B cell (primary cell): Measurements from ENCODE around the gene SCMH1. TPM values are rescaled to one million over a fixed set of nuclear protein-coding genes. Genes with fewer than 3 reads are reported as not detected.

Experiments used
- ATAC-seq: fragments of 200-7000 bp; cut with Tn5 transposase; one replicate; pipeline ENCODE4 v1.10.0; 2021; ENCODE audit warnings: low read depth, mild to moderate bottlenecking, moderate number of reproducible peaks, moderate library complexity
- CTCF ChIA-PET: fragments of 350-600 bp; sonication (Branson Sonifier 250); formaldehyde crosslinking; loops from one replicate; lab custom pipeline; 2021; ENCODE audit warnings: antibody characterized with exemption, inconsistent platforms; lab: Charles Lee
- POLR2A ChIA-PET: fragments of 350-600 bp; sonication (Branson Sonifier 250); formaldehyde crosslinking; loops from one replicate; lab custom pipeline; 2021; ENCODE audit warnings: antibody characterized with exemption; lab: Charles Lee
- DNase-seq: peaks from one replicate; pipeline ENCODE4 v3.0.0; 2013
- H2AFZ ChIP-seq: 2 replicates; pipeline ENCODE4 v1.6.1; 2012; ENCODE audit warnings: mild to moderate bottlenecking, low read depth, low read length; ENCODE audit not compliant: insufficient read depth, poor library complexity, severe bottlenecking
- H3K27ac ChIP-seq, 2 donors: 1 replicate in 1 of 2; 2 replicates in 1 of 2; pipeline ENCODE4 v1.5.1; 2012 to 2013; ENCODE audit warnings: low read length in 2 of 2, mild to moderate bottlenecking in 2 of 2, moderate library complexity in 1 of 2
- H3K27me3 ChIP-seq, 4 experiments: fragments of 200-600 bp in 1 of 4; sonication (generic) in 1 of 4; replicated peaks in 1 of 4; 1 replicate in 2 of 4; 2 replicates in 2 of 4; pipeline versions ENCODE4 v1.6.1 to v1.7.0; 2013 to 2016; ENCODE audit warnings: low read length in 3 of 4, mild to moderate bottlenecking in 2 of 4, mixed read lengths in 1 of 4, moderate library complexity in 1 of 4; ENCODE audit not compliant: insufficient read depth in 4 of 4, control insufficient read depth in 3 of 4; ENCODE audit errors: control extremely low read depth in 1 of 4
- H3K36me3 ChIP-seq, 2 experiments: replicated peaks in 1 of 2; 1 replicate in 1 of 2; 2 replicates in 1 of 2; pipeline versions ENCODE4 v1.6.1 to v1.7.1; 2013; ENCODE audit warnings: low read length in 1 of 2; ENCODE audit not compliant: insufficient read depth in 2 of 2, control insufficient read depth in 1 of 2; ENCODE audit errors: control extremely low read depth in 1 of 2, extremely low read depth in 1 of 2
- H3K4me1 ChIP-seq, 2 donors: fragments of 200-600 bp in 1 of 2; sonication (generic) in 1 of 2; 1 replicate in 1 of 2; 2 replicates in 1 of 2; pipeline versions ENCODE4 v1.5.1 to v1.6.1; 2013 to 2017; ENCODE audit warnings: low read length in 2 of 2; ENCODE audit not compliant: control insufficient read depth in 2 of 2, insufficient read depth in 2 of 2
- H3K4me2 ChIP-seq: replicated peaks from 2 replicates; pipeline ENCODE3; 2012; ENCODE audit warnings: mild to moderate bottlenecking, low read depth, low read length; ENCODE audit not compliant: poor library complexity, severe bottlenecking
- H3K4me3 ChIP-seq, 5 experiments: fragments of 200-600 bp in 1 of 5; sonication (generic) in 1 of 5; 1 replicate in 3 of 5; 2 replicates in 2 of 5; pipeline versions ENCODE4 v1.5.1 to v1.7.0; 2011 to 2016; ENCODE audit warnings: low read length in 4 of 5, mild to moderate bottlenecking in 4 of 5, low read depth in 2 of 5, control low read depth in 1 of 5, moderate library complexity in 1 of 5; ENCODE audit not compliant: insufficient read depth in 1 of 5; ENCODE audit errors: control extremely low read depth in 1 of 5, extremely low read depth in 1 of 5
- H3K79me2 ChIP-seq: fragments of 200-600 bp; sonication (generic); one replicate; pipeline ENCODE4 v1.6.0; 2016; ENCODE audit warnings: low read length; ENCODE audit not compliant: control insufficient read depth, insufficient read depth
- H3K9ac ChIP-seq: fragments of 200-600 bp; sonication (generic); 2 replicates; pipeline ENCODE4 v1.6.1; 2017; ENCODE audit warnings: mild to moderate bottlenecking, low read length, moderate library complexity
- H3K9me3 ChIP-seq, 3 donors: one replicate each; pipeline versions ENCODE4 v1.6.1 to v1.7.1; 2013; ENCODE audit warnings: low read length in 2 of 3; ENCODE audit not compliant: control insufficient read depth in 2 of 3, insufficient read depth in 1 of 3; ENCODE audit errors: control extremely low read depth in 1 of 3
- H4K20me1 ChIP-seq: 2 replicates; pipeline ENCODE4 v1.6.0; 2012; ENCODE audit warnings: mild to moderate bottlenecking, low read length; ENCODE audit not compliant: insufficient read depth, control insufficient read depth, poor library complexity, severe bottlenecking
- H3K27ac Mint-ChIP-seq: one replicate; pipeline ENCODE4 v1.8.0; 2021; ENCODE audit warnings: mixed read lengths
- H3K27me3 Mint-ChIP-seq: one replicate; pipeline ENCODE4 v1.8.0; 2021; ENCODE audit warnings: mixed read lengths
- H3K4me1 Mint-ChIP-seq: one replicate; pipeline ENCODE4 v1.8.0; 2021; ENCODE audit warnings: mixed read lengths
- H3K4me3 Mint-ChIP-seq: one replicate; pipeline ENCODE4 v1.8.0; 2021; ENCODE audit warnings: mixed read lengths
- H3K9me3 Mint-ChIP-seq: one replicate; pipeline ENCODE4 v1.8.0; 2022; ENCODE audit warnings: mixed read lengths; ENCODE audit not compliant: insufficient read depth
- EZH2 ChIP-seq: IDR thresholded peaks from 2 replicates; pipeline ENCODE4 v1.6.1; 2012; ENCODE audit warnings: borderline replicate concordance, low read depth, mild to moderate bottlenecking, moderate library complexity, low read length; ENCODE audit not compliant: insufficient read depth, poor library complexity, severe bottlenecking
- WGBS: methylation state at CpG from one replicate; pipeline ENCODE4 v1.1.5; 2013; ENCODE audit warnings: missing lambda C conversion rate; ENCODE audit not compliant: insufficient coverage; 5-methylcytosine and 5-hydroxymethylcytosine counted together
- intact Hi-C: fragments of 100-400 bp; cut with micrococcal nuclease; formaldehyde crosslinking; loops from one replicate; pipeline ENCODE4 v1.10.0; 2022
- polyA plus RNA-seq: library from polyadenylated mRNA; depleted of rRNA; stranded (reverse); fragments of >200 nt; gene quantifications from 2 replicates; pipeline ENCODE4 v1.2.3, GENCODE V29; 2012
- total RNA-seq, 2 donors: library from RNA; stranded (reverse); fragments of 120-200 nt in 1 of 2; gene quantifications; 1 replicate in 1 of 2; 2 replicates in 1 of 2; pipeline versions ENCODE4 v1.2.3 to v1.2.4, GENCODE V29; 2013 to 2022
- TF ChIP-seq, protein P1 (sequence below): fragments of 200-600 bp; IDR thresholded peaks from one replicate; pipeline ENCODE4 v1.8.0; 2022; ENCODE audit warnings: antibody characterized with exemption, mild to moderate bottlenecking

SCMH1 gene
- total and polyA plus RNA-seq, 2 donors (not counting 1 experiment from before 2014, with no cell fraction given) = 29.4 to 33.3 TPM

DNA sequence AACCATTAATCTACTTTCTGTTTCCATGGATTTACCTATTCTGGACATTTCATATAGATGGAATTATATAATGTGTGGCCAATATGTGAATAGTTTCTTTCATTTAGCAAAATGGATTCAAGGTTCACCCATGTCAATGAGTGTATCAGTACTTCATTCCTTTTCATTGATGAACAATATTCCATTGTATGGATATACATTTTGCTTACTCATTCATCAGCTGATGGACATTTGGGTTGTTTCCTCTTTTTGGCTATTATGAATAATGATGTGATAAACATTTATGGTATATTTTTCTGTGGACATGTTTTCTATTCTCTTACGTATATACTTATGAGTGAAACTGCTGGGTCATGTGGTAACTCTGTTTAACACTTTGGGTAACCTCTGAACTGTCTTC is 97.8 kb downstream of the SCMH1 start:
- Histone ChIP-seq H3K4me3 (no peak overlapping the region), H3K9me3 (peaks cover 5 to 7% (median 6%) of the 10 kb centered on the region in 3 donors), H3K36me3 (peaks cover 0 to 3% of the 10 kb centered on the region in 2 experiments), H3K79me2 (no peaks in the 10 kb centered on the region), H3K27ac (no peak overlapping the region), H4K20me1 (no peaks in the 10 kb centered on the region), H3K27me3 (no peaks in the 10 kb centered on the region), H3K9ac (no peak overlapping the region), H3K4me1 (no peaks in the 10 kb centered on the region), H2AFZ (no peak overlapping the region), H3K4me2 (no peak overlapping the region)
- ATAC-seq (no peak), DNase-seq (no peak)
- no peak overlapping the region for H3K4me3 Mint-ChIP-seq
- ChIA-PET POLR2A (no interaction called here), CTCF (no interaction called here)
- intact Hi-C loops = no loop called here
- no peak overlapping the region for H3K27ac Mint-ChIP-seq
- no CpG with 5 or more reads among the region's 1 CpG for WGBS
- TF ChIP-seq, protein P1, sequence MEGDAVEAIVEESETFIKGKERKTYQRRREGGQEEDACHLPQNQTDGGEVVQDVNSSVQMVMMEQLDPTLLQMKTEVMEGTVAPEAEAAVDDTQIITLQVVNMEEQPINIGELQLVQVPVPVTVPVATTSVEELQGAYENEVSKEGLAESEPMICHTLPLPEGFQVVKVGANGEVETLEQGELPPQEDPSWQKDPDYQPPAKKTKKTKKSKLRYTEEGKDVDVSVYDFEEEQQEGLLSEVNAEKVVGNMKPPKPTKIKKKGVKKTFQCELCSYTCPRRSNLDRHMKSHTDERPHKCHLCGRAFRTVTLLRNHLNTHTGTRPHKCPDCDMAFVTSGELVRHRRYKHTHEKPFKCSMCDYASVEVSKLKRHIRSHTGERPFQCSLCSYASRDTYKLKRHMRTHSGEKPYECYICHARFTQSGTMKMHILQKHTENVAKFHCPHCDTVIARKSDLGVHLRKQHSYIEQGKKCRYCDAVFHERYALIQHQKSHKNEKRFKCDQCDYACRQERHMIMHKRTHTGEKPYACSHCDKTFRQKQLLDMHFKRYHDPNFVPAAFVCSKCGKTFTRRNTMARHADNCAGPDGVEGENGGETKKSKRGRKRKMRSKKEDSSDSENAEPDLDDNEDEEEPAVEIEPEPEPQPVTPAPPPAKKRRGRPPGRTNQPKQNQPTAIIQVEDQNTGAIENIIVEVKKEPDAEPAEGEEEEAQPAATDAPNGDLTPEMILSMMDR = no peak
- no peak for TF ChIP-seq EZH2
- peaks cover 2% of the 10 kb centered on the region for H3K9me3 Mint-ChIP-seq
- H3K4me1 Mint-ChIP-seq = no peaks in the 10 kb centered on the region
- H3K27me3 Mint-ChIP-seq = no peaks in the 10 kb centered on the region

DNA sequence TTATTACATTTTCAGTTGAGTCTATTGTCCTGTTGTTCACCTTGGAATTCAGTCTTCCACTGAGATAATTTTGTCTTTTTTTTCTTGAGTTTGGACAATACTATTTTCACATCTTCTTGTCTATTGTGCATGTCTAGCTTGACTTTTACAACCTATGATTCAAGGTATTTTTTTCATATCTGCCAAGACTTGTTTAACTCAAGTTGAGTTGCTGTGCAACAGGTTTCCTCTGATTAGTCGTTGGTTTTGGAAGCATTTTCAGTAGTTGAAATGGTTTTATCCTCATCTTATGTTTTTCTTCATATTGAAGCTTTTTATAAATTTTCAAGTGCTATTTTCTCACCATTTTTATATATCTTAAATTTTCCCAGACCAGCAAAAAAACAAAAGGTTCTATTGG is 103.6 kb downstream of the SCMH1 start:
- DNase-seq (no peak), ATAC-seq (no peak)
- H3K4me1 ChIP-seq = no peaks in the 10 kb centered on the region
- Mint-ChIP-seq H3K27me3 (no peaks in the 10 kb centered on the region), H3K4me3 (no peak overlapping the region), H3K27ac (no peak overlapping the region), H3K4me1 (peaks cover 12% of the 10 kb centered on the region), H3K9me3 (peaks cover 2% of the 10 kb centered on the region)
- no CpG with 5 or more reads among the region's 1 CpG for WGBS
- H2AFZ ChIP-seq = no peak overlapping the region
- no peak overlapping the region for H3K4me2 ChIP-seq
- H3K36me3 ChIP-seq = peaks cover 0 to 3% of the 10 kb centered on the region in 2 experiments
- H3K9ac ChIP-seq = no peak overlapping the region
- H3K9me3 ChIP-seq = peaks cover 5 to 14% (median 7%) of the 10 kb centered on the region in 3 donors
- ChIA-PET CTCF (no interaction called here), POLR2A (no interaction called here)
- no peak overlapping the region for H3K27ac ChIP-seq
- H3K79me2 ChIP-seq = no peaks in the 10 kb centered on the region
- intact Hi-C loops = no loop called here
- no peak overlapping the region for H3K4me3 ChIP-seq
- no peaks in the 10 kb centered on the region for H3K27me3 ChIP-seq
- TF ChIP-seq EZH2 = no peak
- TF ChIP-seq, protein P1 = no peak
- H4K20me1 ChIP-seq = no peaks in the 10 kb centered on the region
